Heart right ventricle (tissue), 16 donors: ENCODE measurements around the gene TXNDC15. TPM values are rescaled to one million over a fixed set of nuclear protein-coding genes. Genes with fewer than 3 reads are reported as not detected.

ENCODE experiments used
- ATAC-seq, 8 donors: fragments of 200-7000 bp; cut with Tn5 transposase; one replicate each; pipeline ENCODE4 v1.9.1; 2020; ENCODE audit warnings: mild to moderate bottlenecking in 8 of 8, moderate library complexity in 8 of 8, moderate number of reproducible peaks in 1 of 8
- DNase-seq, 2 donors: peaks; one replicate each; pipeline ENCODE4 v3.0.0-alpha.2; 2020
- H3K27ac ChIP-seq, 10 donors: fragments of 200-600 bp; sonication (generic) in 2 of 10; one replicate each; pipeline versions ENCODE4 v1.5.0 to v1.8.0; 2020 to 2022; ENCODE audit warnings: mild to moderate bottlenecking in 3 of 10
- H3K27me3 ChIP-seq, 7 donors: fragments of 200-600 bp; one replicate each; pipeline ENCODE4 v1.8.0; 2021 to 2022; ENCODE audit warnings: mild to moderate bottlenecking in 2 of 7
- H3K36me3 ChIP-seq, 9 donors: fragments of 200-600 bp; sonication (generic) in 1 of 9; one replicate each; pipeline versions ENCODE4 v1.5.0 to v1.8.0; 2020 to 2022; ENCODE audit warnings: mild to moderate bottlenecking in 2 of 9
- H3K4me1 ChIP-seq, 9 donors: fragments of 200-600 bp; sonication (generic) in 1 of 9; one replicate each; pipeline versions ENCODE4 v1.5.0 to v1.8.0; 2020 to 2022; ENCODE audit warnings: mild to moderate bottlenecking in 4 of 9
- H3K4me3 ChIP-seq, 10 donors: fragments of 200-600 bp; sonication (generic) in 2 of 10; one replicate each; pipeline versions ENCODE4 v1.5.0 to v1.8.0; 2020 to 2022; ENCODE audit warnings: mild to moderate bottlenecking in 7 of 10, moderate library complexity in 2 of 10
- H3K9me3 ChIP-seq, 11 donors: fragments of 200-600 bp in 10 of 11; sonication (generic) in 2 of 11; one replicate each; pipeline versions ENCODE4 v1.5.0 to v1.8.0; 2013 to 2022; ENCODE audit warnings: mild to moderate bottlenecking in 2 of 11, control low read depth in 1 of 11, moderate library complexity in 1 of 11
- CTCF ChIP-seq, 9 donors: fragments of 200-600 bp; sonication (generic) in 2 of 9; IDR thresholded peaks; one replicate each; pipeline versions ENCODE4 v1.5.0 to v1.8.0; 2021 to 2022; ENCODE audit warnings: antibody characterized with exemption in 9 of 9, mild to moderate bottlenecking in 5 of 9, moderate library complexity in 1 of 9
- WGBS, 2 donors: extraction: QIAGEN DNeasy Blood & Tissue Kit; methylation state at CpG; one replicate each; pipeline ENCODE4 v1.1.7; 2013; ENCODE audit warnings: inconsistent platforms in 1 of 2; 5-methylcytosine and 5-hydroxymethylcytosine counted together
- intact Hi-C, 10 donors: fragments of 100-400 bp; cut with DNase I; formaldehyde crosslinking; loops; one replicate each; pipeline versions ENCODE4 v1.11.1 to v1.14.2; 2022
- polyA plus RNA-seq, 2 donors: library from polyadenylated mRNA; stranded (reverse); fragments of 200-250 nt; gene quantifications; one replicate each; pipeline ENCODE4 v1.2.3, GENCODE V29; 2013
- total RNA-seq, 10 donors: library from RNA; stranded (reverse); fragmentation: NEBNext Ultra II Directional in 3 of 10; extraction: Animal tissue kit (Norgen Biotek cat#: 25700) in 3 of 10; gene quantifications; one replicate each; pipeline versions ENCODE4 v1.2.1 to v1.2.4, GENCODE V29; 2021 to 2023
- donor health status: Arrhythmogenic right ventricular cardiomyopathy.
- donor health status: ischemic (EF 13 %, LVEDD 7.1; RV severe dilation, severe dysfunction).
- donor health status: healthy with polysubstance abuse.
- donor health status: DM: no; HTN: yes; CAD: no.
- donor health status: DM: no; HTN: no; CAD: no.
- donor health status: ischemic (EF 25% LVEDD 6.9; RV normal size, moderate dysfunction).
- donor health status: ischemic (EF 25% LVEDD 5.7; RV mildly dilated, moderate dysfunction).
- donor health status: healthy.
- donor health status: DM: yes; HTN: yes; CAD: no.
- donor health status: Ischemic cardiomyopathy.
- donor health status: ischemic (EF 35%, LVEDD 5.7; RV mildly dilated, moderate dysfunction).
- donor health status: nonischemic (EF 11% LVEDD 7.7; RV severe dilation, severe dysfunction).
- donor health status: DM: yes; HTN: yes; CAD: no.
- donor health status: PGD.
- donor health status: ischemic (EF 29% LVEDD 5.4; RV normal size, mild dysfunction).
- donor health status: nonischemic (EF 23%, LVEDD 6.1; RV moderate dilation, normal function).

The TXNDC15 gene
- total and polyA plus RNA-seq, 12 donors: 37.5 to 72.7 (median 58.2) TPM

GRCh38 chr5:134840811-134841210, 33.4 kb upstream of the TXNDC15 start:
- no peaks in the 10 kb centered on the region for H3K27me3 ChIP-seq
- H3K4me3 ChIP-seq: no peak overlapping the region
- no peaks in the 10 kb centered on the region for H3K9me3 ChIP-seq
- WGBS, 2 donors: 95 to 96% methylated on average over 3 of the region's 3 CpGs
- no peak overlapping the region for H3K27ac ChIP-seq
- DNase-seq: no peak
- TF ChIP-seq CTCF (IDR thresholded peaks at IDR 0.05): no peak
- H3K4me1 ChIP-seq: peaks cover 0 to 26% (median 9%) of the 10 kb centered on the region in 9 donors
- intact Hi-C loops: loop anchor here in 2 of 10 donors (10.0 kb wide), 1 partner anchor 64 kb away; the partner anchor contains the start of gene PCBD2 (in 2 of the 2)
- no peak for ATAC-seq
- peaks cover 0 to 59% (median 3%) of the 10 kb centered on the region in 9 donors for H3K36me3 ChIP-seq

- Histone ChIP-seq H3K27ac (peak overlapping the region in 2 of 10 donors; percentile 97 to 99), H3K4me1 (peaks cover 14 to 35% (median 31%) of the 10 kb centered on the region in 9 donors), H3K36me3 (peaks cover 0 to 43% (median 0%) of the 10 kb centered on the region in 9 donors), H3K27me3 (no peaks in the 10 kb centered on the region), H3K9me3 (no peaks in the 10 kb centered on the region), H3K4me3 (no peak overlapping the region)
- ATAC-seq (no peak), DNase-seq (no peak)
- no peak for TF ChIP-seq CTCF (IDR thresholded peaks at IDR 0.05)
- intact Hi-C loops: loop anchor here in 3 of 10 donors (2.0 to 10.0 kb wide), 2 partner anchors 61 to 105 kb away; partner anchors contain the start of genes PCBD2 (in 2 of the 3) and CAMLG (in 1 of the 3)
- 85 to 91% methylated on average over 1 of the region's 1 CpG for WGBS, 2 donors
These were observed 29.9 kb upstream of the TXNDC15 start for GRCh38 chr5:134844252-134844651.

GRCh38 chr5:134845335-134845851, 28.8 kb upstream of the TXNDC15 start:
- DNase-seq: peak in 1 of 2 donors; percentile 16
- 8 to 9% methylated on average over 12 of the region's 12 CpGs for WGBS, 2 donors
- Histone ChIP-seq H3K27me3 (no peaks in the 10 kb centered on the region), H3K36me3 (peaks cover 0 to 42% (median 0%) of the 10 kb centered on the region in 9 donors), H3K4me1 (peaks cover 14 to 46% (median 33%) of the 10 kb centered on the region in 9 donors), H3K4me3 (peak overlapping the region in 9 of 10 donors; percentile 63 to 98 (median 77)), H3K9me3 (no peaks in the 10 kb centered on the region), H3K27ac (peak overlapping the region; percentile 4 to 99 (median 96))
- ATAC-seq: peak; percentile 1 to 53 (median 10)
- no peak for TF ChIP-seq CTCF (IDR thresholded peaks at IDR 0.05)
- intact Hi-C loops: loop anchor here in 4 of 10 donors (2.0 to 10.0 kb wide), 4 partner anchors 57 to 107 kb away; partner anchors contain the start of genes PCBD2 (in 2 of the 4), CAMLG (in 1 of the 4) and DDX46 (in 1 of the 4)

- peaks cover 0 to 41% (median 0%) of the 10 kb centered on the region in 9 donors for H3K36me3 ChIP-seq
- intact Hi-C loops: loop anchor here in 7 of 10 donors (1.0 to 10.0 kb wide), 7 partner anchors 28 to 107 kb away; partner anchors contain the start of genes PCBD2 (in 5 of the 7), TXNDC15 (in 2 of the 7), CAMLG (in 1 of the 7) and DDX46 (in 1 of the 7)
- ATAC-seq: peak; percentile 98 to 99 (median 99)
- peak within 1 kb of the TSS; percentile 89 to 99 (median 96) for H3K27ac ChIP-seq
- no peak for TF ChIP-seq CTCF (IDR thresholded peaks at IDR 0.05)
- WGBS, 2 donors: 0% methylated on average over 84 of the region's 84 CpGs
- no peaks in the 10 kb centered on the region for H3K9me3 ChIP-seq
- H3K27me3 ChIP-seq: no peaks in the 10 kb centered on the region
- peak; percentile 94 to 96 for DNase-seq
- H3K4me3 ChIP-seq: peak within 1 kb of the TSS; percentile 61 to 98 (median 77)
- H3K4me1 ChIP-seq: peaks cover 14 to 51% (median 40%) of the 10 kb centered on the region in 9 donors
These were observed 28.1 kb upstream of the TXNDC15 start, which contains the start of gene C5orf24 for GRCh38 chr5:134845852-134846640. C5orf24 (plus strand) TSS chr5:134845968; CDS start chr5:134854901, 8,933 bp downstream.
